ENCODE results near the gene PTPN9. TPM values are rescaled to one million over a fixed set of nuclear protein-coding genes. Genes with fewer than 3 reads are reported as not detected.
A peak's percentile ranks its signal among the peaks of the same experiment; 100 is the strongest.

The PTPN9 gene
- total RNA-seq, 2 donors from 2014 or later = 19.3 to 22.3 TPM

DNA sequence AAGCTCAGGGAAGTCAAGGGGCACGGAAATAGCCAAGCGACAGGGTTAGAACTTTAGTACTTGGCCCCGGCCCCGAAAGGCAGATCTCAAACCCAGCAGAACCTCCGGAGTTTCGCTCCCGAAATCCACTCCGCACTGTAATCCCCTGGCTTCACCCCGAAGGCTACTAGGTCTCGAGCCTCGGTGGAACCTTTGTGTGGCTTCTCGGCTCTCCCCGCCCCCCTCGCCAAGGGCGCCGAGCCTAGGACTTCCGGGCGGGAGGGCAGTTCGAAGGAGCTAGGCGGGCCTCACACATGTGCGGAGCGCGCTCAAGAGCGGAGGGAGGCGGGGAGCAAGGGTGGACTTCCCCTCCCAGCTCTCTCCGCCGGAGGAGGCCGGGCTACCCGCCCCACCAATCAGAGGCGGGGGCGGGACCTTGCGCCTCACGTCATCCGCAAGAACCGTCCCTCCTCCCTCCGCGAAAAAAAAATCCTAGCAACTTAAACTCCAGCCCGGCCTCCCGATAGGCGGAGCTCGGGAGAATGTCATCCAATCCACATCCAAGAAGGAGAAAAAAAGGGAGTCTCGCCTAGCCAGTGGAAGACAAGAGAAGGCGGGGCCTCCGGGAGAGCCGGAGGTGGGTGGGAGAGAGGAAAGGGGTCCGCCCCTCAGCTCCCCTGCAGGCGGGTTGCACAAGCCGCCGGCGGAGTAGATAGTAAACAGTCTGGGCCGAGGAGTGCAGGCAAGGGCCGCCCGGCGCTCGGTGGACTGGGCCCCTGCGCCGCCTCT is 125.2 kb downstream of the PTPN9 start:
- peak; percentile 99 for DNase-seq (ENCODE audit: low spot score)
- TF ChIP-seq POLR2AphosphoS5 (IDR thresholded peaks at IDR 0.05) (peak; percentile 97), POLR2A (IDR thresholded peaks at IDR 0.05) (peak; percentile 87)
- TF ChIP-seq, protein P1, sequence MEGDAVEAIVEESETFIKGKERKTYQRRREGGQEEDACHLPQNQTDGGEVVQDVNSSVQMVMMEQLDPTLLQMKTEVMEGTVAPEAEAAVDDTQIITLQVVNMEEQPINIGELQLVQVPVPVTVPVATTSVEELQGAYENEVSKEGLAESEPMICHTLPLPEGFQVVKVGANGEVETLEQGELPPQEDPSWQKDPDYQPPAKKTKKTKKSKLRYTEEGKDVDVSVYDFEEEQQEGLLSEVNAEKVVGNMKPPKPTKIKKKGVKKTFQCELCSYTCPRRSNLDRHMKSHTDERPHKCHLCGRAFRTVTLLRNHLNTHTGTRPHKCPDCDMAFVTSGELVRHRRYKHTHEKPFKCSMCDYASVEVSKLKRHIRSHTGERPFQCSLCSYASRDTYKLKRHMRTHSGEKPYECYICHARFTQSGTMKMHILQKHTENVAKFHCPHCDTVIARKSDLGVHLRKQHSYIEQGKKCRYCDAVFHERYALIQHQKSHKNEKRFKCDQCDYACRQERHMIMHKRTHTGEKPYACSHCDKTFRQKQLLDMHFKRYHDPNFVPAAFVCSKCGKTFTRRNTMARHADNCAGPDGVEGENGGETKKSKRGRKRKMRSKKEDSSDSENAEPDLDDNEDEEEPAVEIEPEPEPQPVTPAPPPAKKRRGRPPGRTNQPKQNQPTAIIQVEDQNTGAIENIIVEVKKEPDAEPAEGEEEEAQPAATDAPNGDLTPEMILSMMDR (IDR thresholded peaks at IDR 0.05) = peak in 1 of 4 experiments; percentile 50
- H3K27me3 ChIP-seq (replicated peaks; ENCODE audit: insufficient read depth) = no peaks in the 10 kb centered on the region
- WGBS = under 1% methylated on average over 57 of the region's 57 CpGs
- peaks cover 16% of the 10 kb centered on the region for H3K4me1 ChIP-seq (replicated peaks)
- intact Hi-C loops (cut with DNase I) = loop anchor here (5.0 kb wide), 1 partner anchor 123 kb away; the partner anchor contains the start of gene PTPN9
- H3K27ac ChIP-seq = peak overlapping the region; percentile 98 to 100
- H3K9me3 ChIP-seq = no peaks in the 10 kb centered on the region
- peak overlapping the region; percentile 72 to 96 for H3K4me3 ChIP-seq
- H3K36me3 ChIP-seq = no peaks in the 10 kb centered on the region

DNA sequence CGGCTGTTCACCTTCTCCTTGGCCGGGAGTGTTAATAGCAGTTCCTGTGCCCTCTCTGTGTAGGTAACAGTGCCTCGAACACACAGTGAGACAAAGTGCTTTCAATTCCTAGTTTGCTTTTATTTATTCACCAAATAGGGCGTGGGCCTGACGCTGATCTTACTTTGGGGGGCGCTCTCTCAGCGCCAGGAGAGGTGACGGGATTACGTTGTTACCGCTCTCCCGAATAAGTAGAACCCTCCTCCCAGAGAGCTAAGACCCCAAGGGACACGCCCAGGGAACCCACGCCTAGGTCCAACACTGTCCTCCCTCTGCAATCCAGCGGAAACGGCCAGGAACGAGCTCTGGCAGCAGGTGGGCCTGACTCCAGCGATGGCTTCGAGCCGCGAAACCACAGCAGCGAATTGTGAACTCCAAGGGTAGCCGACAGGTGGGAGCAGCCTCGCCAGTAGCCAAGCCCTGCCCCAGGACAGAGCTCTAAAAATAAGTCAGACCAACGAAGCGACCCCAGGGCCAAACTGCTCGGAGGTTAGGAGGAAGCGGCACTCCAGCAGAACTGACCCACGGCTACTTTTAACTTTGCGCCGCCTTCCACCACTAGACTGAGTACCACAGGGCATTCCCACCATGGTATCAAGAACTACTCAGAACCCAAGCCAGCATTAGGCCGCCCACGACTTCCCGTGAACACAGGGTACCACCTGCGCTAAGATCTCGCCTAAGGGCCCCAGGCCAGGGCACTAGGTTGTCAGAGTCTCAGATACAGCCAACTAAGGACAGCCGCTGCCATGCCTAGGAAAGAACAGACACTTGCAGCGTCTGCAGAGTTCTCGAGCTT is 126.0 kb downstream of the PTPN9 start:
- intact Hi-C loops (cut with DNase I) = loop anchor here (5.0 kb wide), 1 partner anchor 124 kb away; the partner anchor contains the start of gene PTPN9
- H3K4me1 ChIP-seq (replicated peaks) = peaks cover 16% of the 10 kb centered on the region
- H3K4me3 ChIP-seq = peak overlapping the region; percentile 36 to 43
- H3K9me3 ChIP-seq = no peaks in the 10 kb centered on the region
- WGBS = under 1% methylated on average over 34 of the region's 38 CpGs
- H3K27me3 ChIP-seq (replicated peaks; ENCODE audit: insufficient read depth) = no peaks in the 10 kb centered on the region
- peak overlapping the region; percentile 98 to 100 for H3K27ac ChIP-seq
- DNase-seq (ENCODE audit: low spot score) = peak; percentile 27
- H3K36me3 ChIP-seq = no peaks in the 10 kb centered on the region
- TF ChIP-seq POLR2A (IDR thresholded peaks at IDR 0.05) = no peak

DNA sequence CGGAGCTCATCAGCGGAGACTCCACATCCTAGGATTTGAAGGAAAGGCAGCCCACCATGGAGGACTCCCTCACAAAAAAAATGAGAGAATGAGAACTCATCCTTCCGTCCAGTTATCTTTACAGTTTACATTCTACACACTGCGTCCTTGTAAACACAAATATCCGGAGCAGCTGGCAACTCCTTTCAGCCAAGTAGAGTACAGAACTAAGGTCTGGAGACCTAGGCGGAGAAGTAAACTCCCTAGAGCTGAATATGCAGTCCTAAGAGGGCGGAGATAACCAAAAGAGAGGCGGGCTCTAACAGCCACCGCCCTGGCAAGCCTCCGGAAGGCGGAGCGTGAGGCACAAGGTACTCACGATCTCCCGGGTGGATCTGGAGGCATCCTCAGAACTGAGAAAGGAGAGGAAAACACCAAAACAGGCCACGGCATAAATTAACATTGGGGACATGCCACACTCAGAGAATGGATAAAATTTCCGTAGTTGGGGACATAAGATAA is 126.7 kb downstream of the PTPN9 start:
- Histone ChIP-seq H3K4me3 (peak overlapping the region; percentile 36 to 43), H3K36me3 (no peaks in the 10 kb centered on the region), H3K27ac (peak overlapping the region; percentile 98 to 100), H3K27me3 (replicated peaks; ENCODE audit: insufficient read depth) (no peaks in the 10 kb centered on the region), H3K4me1 (replicated peaks) (peaks cover 16% of the 10 kb centered on the region), H3K9me3 (no peaks in the 10 kb centered on the region)
- peak; percentile 89 for DNase-seq (ENCODE audit: low spot score)
- TF ChIP-seq, protein P1 (IDR thresholded peaks at IDR 0.05) = no peak
- TF ChIP-seq POLR2A (IDR thresholded peaks at IDR 0.05) = peak; percentile 73
- peak; percentile 40 for TF ChIP-seq POLR2AphosphoS5 (IDR thresholded peaks at IDR 0.05)
- intact Hi-C loops (cut with DNase I) = loop anchor here (5.0 kb wide), 1 partner anchor 125 kb away; the partner anchor contains the start of gene PTPN9
- 0% methylated on average over 16 of the region's 16 CpGs for WGBS

DNA sequence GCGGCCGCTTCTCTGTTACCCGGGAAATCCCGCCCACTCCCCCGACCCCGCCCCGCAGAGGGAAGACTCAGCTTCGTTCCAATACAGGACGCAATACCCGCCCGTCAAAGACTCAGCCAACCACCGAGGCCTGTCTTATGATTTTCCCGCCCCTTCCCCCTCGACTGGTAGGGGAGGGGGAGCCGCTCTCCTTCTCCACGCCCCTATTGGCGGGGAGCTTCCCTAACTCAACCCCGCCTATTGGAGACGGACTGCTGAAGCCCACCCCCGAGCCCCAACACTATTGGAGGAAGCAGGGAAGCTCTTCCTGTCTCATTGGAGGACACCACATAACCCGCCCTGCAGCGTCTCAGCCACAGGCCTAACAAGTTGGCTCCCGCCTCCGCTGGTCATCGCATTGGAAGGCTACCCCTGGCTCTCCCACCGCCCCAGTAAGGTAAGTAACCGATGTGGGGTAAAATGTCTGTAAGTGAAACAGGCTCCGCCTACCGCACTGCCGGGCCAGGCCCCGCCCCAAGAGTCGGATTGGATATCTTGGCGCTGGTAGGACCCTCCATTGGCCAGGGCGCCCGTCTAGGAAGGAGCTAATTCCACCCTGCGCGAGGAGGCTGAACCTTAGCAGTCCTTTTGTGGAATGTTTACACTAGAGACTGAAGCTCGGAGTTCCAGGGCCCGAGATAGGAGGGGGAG is 127.3 kb downstream of the PTPN9 start, which contains the start of gene SIN3A:
Gene SIN3A (minus strand): TSS at position 17 of the 690 bp plus-strand sequence. CDS start 21,315 bp downstream, outside the sequence.
- under 1% methylated on average over 39 of the region's 39 CpGs for WGBS
- peak within 1 kb of the TSS; percentile 98 to 100 for H3K27ac ChIP-seq
- intact Hi-C loops (cut with DNase I) = loop anchor here (2.0 to 5.0 kb wide), 3 partner anchors 83 to 173 kb away; partner anchors contain the start of genes MAN2C1, PTPN9 and SNUPN

More for the DNA sequence above, 127.3 kb downstream of the PTPN9 start, which contains the start of gene SIN3A:
- DNase-seq (ENCODE audit: low spot score) = peak; percentile 99
- peak within 1 kb of the TSS; percentile 77 to 93 for H3K4me3 ChIP-seq
- H3K9me3 ChIP-seq = no peaks in the 10 kb centered on the region
- H3K4me1 ChIP-seq (replicated peaks) = peaks cover 16% of the 10 kb centered on the region
- H3K27me3 ChIP-seq (replicated peaks; ENCODE audit: insufficient read depth) = no peaks in the 10 kb centered on the region
- peak; percentile 98 for TF ChIP-seq POLR2AphosphoS5 (IDR thresholded peaks at IDR 0.05)
- peak; percentile 95 for TF ChIP-seq POLR2A (IDR thresholded peaks at IDR 0.05)
- TF ChIP-seq, protein P1 (IDR thresholded peaks at IDR 0.05) = peak in 1 of 4 experiments; percentile 10
- no peaks in the 10 kb centered on the region for H3K36me3 ChIP-seq

All from prostate gland (tissue), 2 donors.